GM21381 (cell line): ENCODE data around the gene AJM1.
"Not testable (repeated sequence)": the region's sequence is repeated elsewhere in the genome, so short reads cannot be mapped to it uniquely, and the experiment has no call there.

Experiments
- ATAC-seq: cut with Tn5 transposase; IDR thresholded peaks from one replicate; pipeline ENCODE4 v1.9.1; 2021; ENCODE audit warnings: mild to moderate bottlenecking, moderate library complexity; ENCODE audit not compliant: unreplicated experiment

The AJM1 gene

DNA sequence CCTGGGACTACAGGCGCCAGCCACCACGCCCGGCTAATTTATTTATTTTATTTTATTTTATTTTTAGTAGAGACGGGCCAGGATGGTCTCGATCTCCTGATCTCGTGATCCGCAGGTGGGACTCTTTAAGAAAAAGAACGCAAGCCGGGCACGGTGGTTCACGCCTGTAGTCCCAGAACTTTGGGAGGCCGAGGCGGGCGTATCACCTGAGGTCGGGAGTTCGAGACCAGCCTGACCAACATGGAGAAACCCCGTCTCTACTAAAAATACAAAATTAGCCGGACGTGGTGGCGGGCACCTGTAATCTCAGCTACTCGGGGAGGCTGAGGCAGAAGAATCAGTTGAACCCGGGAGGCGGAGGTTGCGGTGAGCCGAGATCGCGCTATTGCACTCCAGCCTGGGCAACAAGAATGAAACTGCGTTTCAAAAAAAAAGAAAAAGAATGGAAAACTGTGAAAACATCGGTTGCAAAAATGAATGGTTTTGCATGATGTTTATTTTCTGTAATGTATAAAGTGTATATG lies 24.7 kb downstream of the AJM1 start:
- not testable (repeated sequence) for ATAC-seq

DNA sequence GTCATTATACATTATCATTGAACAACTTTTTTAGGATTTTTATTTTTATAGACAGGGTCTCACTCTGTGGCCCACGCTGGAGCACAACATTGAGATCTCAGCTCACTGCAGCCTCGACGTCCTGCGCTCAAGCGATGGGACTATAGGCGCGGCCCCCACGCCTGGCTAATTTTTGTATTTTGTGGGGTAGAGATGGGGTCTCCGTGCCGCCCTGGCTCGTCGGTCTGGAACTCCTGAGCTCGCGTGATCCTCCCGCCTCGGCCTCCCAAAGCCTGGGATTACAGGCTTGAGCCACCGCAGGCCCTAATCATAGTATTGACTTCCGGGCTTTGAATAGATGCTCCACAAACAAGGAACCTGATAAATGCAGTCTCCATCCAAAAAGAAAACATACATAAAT lies 25.2 kb downstream of the AJM1 start:
- no peak for ATAC-seq

GRCh38 chr9:136867917-136868316 lies 25.6 kb downstream of the AJM1 start:
- no peak for ATAC-seq

- no peak for ATAC-seq
Observed at GRCh38 chr9:136868644-136869043, 26.4 kb downstream of the AJM1 start.

DNA sequence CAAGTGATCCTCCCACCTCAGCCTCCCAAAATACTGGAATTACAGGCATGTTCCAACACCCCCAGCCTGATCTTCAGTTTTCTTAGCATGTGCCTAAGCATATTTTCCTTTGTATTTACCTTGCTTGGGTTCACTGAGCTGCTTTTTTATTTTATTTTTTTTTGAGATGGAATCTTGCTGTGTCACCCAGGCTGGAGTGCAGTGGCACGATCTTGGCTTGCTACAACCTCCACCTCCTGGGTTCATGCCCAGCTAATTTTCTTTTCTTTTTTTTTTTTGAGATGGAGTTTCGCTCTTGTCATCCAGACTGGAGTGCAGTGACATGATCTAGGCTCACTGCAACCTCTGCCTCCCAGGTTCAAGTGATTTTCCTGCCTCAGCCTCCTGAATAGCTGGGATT lies 27.3 kb downstream of the AJM1 start:
- not testable (repeated sequence) for ATAC-seq

- no peak for ATAC-seq
Observed at GRCh38 chr9:136875155-136875554, 32.9 kb downstream of the AJM1 start.

DNA sequence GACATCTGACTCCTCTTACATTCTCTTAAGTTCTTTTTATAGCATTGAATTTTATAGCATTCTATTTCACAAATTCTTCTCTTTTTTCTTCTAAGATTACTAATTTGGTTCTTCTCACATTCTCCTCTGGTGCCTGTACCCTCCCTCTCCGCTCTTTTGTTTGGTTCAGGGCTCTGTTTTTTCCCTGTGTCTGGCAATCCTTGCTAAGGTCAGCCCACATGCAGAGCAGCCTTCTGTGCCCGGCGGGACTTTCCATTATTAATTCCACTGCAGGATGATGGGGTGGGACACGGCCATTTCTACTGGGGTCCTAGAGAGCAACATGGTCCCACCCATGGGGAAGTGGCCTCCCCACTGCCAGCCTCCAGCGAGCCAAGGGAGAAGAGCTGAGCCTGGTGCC lies 34.2 kb downstream of the AJM1 start:
- ATAC-seq, result no peak

DNA sequence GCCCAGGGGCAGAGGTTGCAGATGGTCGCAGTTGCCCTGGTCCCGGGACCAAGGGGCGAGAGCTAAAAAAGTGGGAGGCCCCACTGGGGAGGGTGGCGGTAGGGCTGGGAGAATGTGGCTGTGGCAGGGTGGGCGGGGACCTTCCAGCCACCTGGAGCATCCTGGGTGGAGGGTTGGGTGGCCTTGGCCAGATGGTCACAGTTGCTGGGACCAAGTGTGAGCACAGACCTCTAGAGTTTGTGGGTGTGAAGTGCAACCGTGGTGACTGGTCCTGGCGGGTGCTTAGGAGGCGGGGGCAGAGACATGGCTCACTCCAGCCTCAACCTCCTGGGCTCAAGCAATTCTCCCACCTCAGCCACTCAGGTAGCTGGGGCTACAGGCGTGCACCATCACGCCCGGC lies 38.4 kb downstream of the AJM1 start:
- ATAC-seq, result no peak

- ATAC-seq, result no peak
Observed at GRCh38 chr9:136881691-136882108, 39.4 kb downstream of the AJM1 start.

- peak; percentile 19 for ATAC-seq
Observed at GRCh38 chr9:136882109-136882946, 40.0 kb downstream of the AJM1 start.

DNA sequence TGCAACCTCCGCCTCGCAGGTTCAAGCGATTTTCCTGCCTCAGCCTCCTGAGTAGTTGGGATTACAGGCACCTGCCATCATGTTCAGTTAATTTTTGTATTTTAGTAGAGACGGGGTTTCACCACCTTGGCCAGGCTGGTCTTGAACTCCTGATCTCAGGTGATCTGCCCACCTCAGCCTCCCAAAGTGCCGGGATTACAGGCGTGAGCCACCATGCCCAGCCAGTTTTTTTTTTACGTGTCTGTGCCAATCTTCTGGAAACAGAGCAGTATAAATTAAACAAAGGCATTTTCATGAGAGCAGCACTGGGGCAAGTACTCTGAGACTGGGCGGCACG lies 40.6 kb downstream of the AJM1 start:
- not testable (repeated sequence) for ATAC-seq

GRCh38 chr9:136883670-136884069 lies 41.4 kb downstream of the AJM1 start:
- not testable (repeated sequence) for ATAC-seq

- peak; percentile 74 for ATAC-seq
Observed at GRCh38 chr9:136885950-136886578, 43.8 kb downstream of the AJM1 start, which contains the start of gene TRAF2. TSS of gene TRAF2 (plus strand) at chr9:136886516. CDS start at chr9:136898741, 12,225 bp downstream.

GRCh38 chr9:136886610-136887597 lies 44.6 kb downstream of the AJM1 start:
- peak; percentile 19 for ATAC-seq

DNA sequence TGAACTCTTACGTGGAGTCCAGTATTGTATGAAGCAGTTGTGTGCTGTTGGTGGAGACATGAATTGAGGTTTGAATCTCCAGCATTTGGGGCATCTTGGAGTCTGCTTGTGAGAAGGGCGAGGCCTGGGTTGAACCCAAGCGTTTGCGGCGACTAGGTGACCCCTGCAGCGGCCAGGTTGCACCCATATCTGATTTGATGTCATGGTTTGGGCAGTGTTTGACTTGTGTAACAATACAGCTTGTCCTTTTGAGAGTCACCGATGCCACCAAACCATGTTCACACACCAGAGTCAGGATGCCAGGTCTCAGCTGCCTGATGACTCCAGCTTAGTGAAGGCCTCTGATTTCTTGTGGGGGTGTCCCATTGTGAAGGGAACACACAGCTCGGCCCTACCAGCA lies 46.2 kb downstream of the AJM1 start:
- no peak for ATAC-seq

DNA sequence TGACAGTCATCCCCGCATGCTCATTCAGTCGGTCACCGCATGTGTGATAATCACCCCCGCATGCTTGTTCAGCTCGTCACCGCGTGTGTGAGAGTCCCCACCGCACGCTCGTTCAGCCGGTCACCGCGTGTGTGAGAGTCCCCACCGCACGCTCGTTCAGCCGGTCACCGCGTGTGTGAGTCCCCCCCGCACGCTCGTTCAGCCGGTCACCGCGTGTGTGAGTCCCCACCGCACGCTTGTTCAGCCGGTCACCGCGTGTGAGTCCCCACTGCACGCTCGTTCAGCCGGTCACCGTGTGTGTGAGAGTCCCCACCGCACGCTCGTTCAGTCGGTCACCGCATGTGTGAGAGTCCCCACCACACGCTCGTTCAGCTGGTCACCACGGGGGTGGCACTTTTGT lies 47.6 kb downstream of the AJM1 start:
- ATAC-seq, result no peak

DNA sequence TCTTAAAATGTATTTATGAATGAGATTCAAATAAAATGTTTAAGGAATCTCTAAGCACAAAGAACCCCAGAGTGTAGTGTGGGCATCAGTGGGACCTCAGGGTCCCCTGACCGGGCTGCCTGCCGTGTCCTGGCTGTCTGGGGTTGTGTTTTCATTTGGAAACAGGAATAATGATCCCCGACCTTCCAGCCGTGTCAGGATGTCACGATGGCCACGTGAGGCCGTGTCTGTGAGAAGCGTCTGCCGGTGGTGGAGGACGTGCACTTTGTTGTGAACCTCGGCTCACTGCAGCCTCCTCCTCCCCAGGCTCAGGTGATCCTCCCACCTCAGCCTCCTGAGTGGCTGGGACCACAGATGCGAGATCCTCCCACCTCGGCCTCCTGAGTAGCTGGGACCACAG lies 48.4 kb downstream of the AJM1 start:
- no peak for ATAC-seq
